SW480 (cell line): ENCODE data around the gene UCN2.
"Not testable (repeated sequence)": the region's sequence is repeated elsewhere in the genome, so short reads cannot be mapped to it uniquely, and the experiment has no call there.

ENCODE experiments used
- DNase-seq: peaks from one replicate; pipeline ENCODE4 v3.0.0-alpha.2; 2016; ENCODE audit warnings: low spot score

UCN2 gene

DNA sequence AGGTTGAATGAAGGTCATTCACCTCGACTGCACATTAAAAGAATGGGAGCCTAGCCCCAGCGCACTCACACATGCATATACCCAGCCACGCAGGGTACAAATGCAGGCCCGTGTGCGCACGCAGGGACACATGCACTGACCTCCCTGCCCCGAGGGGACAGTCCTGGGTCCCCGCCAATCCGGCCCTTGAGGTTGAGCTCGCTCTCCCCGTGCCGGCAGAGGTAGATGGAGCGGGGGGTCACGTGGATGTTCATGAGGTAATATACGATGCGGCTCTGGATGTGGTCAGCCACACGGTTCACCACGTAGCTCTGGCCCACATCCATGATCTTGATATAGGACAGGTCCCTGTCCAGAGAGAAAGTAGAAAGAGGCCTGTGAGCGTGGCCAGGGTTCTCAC is 27.5 kb downstream of the UCN2 start:
- DNase-seq: no peak

DNA sequence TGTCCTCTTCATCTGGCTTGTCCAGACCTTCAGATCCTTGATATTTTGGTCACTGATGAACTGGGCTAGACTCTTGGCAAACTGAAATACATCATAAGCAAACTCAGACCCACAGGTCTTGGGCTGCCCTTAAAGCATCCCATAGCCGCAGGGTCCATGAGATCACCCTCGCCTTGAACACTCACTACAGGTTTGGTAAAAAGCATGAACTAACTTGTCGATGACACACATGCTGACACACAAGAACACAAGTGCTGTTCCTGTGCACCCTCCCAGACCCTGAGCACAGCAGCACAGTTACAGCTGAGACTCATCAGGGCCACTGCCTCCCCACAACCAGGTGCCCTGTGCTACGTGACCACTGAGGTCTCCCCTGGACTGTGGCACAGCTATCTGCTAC is 28.0 kb downstream of the UCN2 start:
- no peak for DNase-seq

DNA sequence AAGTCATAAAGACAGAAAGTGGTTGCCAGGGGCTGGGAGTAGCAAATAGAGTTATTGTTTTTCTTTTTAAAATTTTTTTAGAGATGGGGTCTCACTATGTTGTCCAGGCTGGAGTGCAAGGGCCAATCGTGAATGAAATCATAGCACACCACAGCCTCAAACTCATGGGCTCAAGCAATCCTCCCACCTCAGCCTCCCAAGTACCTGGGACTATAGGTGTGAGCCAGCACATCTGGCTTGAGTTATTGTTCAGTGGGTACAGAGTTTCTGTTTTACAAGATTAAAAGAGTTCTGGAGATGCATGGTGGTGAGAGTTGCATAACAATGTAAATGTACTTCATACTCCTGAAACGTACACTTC is 30.6 kb downstream of the UCN2 start:
- no peak for DNase-seq

DNA sequence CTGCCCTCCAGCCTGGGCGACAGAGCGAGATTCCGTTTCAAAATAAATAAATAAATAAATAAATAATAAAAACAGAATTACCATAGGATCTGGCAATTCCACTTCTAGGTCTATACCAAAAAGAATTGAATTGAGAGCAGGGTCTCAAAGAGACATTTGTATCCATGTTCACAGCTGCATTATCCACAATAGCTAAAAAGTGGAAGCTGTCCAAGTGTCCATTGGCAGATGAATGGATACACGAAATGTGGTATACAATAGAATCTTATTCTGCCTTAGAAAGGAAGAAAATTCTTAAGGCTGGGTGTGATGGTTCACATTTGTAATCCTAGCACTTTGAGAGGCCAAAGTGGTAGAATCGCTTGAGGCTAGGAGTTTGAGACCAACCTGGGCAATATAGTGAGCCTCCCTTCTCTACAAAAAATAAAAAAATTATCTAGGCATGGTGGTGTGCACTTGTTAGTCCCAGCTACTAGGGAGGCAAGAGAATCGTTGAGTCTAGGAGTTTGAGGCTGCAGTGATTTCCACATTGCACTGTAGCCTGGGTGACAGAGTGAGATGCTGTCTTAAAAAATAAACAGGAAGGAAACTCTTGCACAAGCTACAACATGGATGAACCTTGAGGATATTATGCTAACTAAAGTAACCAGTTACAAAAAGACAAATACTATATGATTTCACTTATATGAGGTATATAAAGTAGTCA is 31.2 kb downstream of the UCN2 start:
- DNase-seq: no peak

DNA sequence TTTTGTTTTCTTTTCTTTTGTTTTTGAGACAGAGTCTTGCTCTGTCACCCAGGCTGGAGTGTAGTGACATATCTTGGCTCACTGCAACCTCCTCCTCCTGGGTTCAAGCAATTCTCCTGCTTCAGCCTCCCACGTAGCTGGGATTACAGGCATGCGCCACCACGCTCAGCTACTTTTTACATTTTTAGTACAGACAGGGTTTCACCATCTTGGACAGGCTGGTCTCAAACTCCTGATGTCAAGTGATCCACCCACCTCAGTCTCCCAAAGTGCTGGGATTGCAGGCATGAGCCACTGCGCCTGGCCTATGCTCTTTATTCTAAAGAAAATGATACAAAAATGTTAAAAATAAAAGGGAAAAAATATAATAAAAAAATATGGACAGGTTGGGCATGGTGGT is 32.9 kb downstream of the UCN2 start:
- DNase-seq: not testable (repeated sequence)

DNA sequence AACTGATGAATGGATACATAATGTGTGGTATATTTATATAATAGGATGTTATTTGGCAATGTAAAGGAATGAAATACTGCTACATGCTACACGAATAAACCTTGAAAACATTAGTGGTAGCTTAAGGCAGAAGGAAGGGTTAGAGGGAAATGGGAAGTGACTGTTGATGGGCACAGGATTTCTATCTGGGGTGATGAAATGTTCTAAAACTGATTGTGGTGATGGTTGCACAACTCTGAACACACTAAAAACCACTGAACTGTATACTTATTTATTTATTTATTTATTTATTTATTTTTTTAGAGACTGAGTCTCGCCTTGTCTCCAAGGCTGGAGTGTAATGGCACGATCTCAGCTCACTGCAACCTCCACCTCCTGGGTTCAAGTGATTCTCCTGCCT is 34.8 kb downstream of the UCN2 start:
- DNase-seq: no peak

DNA sequence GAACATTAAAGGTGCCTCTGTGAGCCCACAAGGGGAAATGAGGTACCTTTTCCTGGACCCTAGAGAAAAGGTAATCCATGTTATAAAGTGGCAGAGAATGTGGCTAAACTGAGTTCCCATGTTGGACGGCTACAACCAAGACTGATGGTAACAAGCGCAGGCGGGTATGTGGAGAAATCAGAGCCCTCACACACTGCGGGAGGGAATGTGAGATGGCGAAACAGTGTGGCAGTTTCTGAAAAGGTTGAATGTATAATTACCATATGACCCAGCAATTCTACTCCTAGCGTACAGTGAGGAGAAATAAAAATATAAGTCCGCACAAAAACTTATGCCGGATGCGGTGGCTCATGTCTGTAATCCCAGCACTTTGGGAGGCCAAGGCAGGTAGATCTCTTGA is 35.5 kb downstream of the UCN2 start:
- DNase-seq: no peak

DNA sequence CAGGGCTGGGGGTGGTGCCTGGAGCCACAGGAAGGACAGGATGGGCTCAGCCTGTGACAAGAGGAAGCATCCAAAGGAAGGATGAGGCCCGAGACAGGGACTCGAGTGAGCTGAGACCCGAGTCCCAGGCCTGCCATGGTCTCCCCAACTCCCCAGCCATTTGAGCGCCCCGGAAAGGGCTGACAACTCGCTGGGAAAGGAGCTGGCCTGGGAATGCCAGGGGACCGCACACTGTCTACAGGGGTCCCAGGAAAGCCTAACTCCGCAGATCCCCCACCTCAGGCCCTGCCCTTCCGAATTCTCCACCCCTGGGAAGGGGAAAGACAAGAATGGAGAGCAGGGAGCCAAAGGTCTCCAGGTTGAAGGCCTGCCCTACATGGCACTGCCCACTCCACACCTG is 38.6 kb downstream of the UCN2 start:
- no peak for DNase-seq

DNA sequence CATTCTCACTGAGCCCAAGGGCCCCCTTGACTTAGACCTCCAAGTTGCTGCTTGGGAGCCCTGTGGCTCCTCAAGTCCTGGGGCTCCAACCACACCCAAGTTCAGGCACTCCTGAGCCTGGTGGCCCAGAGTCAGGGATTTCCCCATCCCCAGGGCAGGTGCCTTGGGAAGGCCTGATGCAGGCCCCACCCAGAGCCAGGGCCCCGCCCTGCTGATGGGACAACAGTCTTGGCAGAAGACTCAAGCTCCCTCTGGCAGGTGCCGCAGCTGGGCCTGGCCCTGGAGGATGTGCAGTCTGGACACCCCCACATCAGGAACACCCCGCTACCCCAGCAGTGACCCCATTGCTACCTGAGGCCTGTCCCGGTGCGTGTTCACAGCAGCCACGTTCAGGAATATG is 41.9 kb downstream of the UCN2 start:
- no peak for DNase-seq

DNA sequence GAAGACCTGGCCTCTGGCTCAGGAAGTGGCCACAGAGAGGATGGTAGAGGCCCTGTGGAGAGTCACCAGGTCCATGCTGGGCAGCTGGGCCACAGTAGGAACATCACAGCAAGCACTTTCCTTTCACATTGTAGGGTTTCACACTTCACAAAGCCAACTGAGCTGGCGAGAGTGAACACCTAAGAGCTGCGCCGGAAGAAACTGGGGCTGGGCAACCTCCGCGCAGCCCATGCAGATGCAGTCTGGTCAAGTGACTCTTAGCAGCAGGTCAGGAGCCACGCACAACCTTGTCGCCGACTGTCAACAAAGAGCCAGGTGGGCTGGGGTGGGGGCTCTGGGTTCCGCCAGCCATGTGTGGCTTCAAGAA is 44.3 kb downstream of the UCN2 start:
- no peak for DNase-seq

DNA sequence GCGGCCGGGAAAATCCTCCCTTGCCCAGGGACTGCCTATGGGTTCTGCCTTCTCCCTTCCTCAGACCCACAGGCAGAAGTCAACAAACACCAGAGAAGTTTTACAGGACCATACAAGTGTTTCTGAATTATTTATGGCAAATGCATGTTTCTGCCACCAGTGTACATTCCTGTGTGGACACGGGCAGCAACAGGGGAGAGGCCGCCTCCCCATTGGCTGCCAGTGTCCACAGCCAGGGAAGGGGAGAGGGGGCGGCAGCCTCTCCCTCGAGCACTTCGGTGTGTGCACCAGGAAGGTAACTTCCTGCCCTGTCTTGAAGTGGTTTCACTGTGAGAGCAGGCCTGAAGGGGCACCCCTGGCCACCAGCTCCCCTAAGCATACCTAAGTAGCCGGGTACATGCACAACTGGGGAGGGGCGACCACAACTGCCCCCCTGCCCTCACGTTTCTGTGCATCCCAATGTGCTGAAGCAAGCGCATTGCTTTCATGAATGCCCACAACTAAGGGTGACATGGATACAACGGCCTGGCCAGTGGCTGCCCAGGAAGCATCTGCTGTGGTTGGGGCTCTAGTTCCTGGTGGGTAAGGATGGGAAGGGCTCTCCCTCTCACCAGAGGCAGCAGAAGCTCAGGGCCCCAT is 44.8 kb downstream of the UCN2 start:
- no peak for DNase-seq

DNA sequence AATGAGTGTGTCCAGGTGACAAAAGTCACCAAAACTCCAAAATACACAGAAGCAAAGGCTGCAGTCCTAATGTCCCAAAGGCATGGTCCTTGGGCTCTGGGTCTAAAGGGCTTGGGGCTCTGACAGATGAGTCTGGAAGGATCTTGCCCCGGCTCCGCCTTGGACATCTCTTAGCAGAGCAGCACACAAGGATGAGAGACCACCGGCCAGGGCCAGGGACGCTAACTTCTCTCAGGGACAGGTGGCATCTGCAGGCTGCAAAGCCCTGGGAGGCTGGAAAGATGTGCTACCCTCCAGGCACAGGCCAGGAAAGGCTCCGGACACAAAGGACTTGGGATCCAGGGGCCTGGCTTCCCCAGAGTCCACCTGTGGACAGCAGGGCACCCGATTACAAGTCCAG is 45.5 kb downstream of the UCN2 start:
- DNase-seq: no peak

DNA sequence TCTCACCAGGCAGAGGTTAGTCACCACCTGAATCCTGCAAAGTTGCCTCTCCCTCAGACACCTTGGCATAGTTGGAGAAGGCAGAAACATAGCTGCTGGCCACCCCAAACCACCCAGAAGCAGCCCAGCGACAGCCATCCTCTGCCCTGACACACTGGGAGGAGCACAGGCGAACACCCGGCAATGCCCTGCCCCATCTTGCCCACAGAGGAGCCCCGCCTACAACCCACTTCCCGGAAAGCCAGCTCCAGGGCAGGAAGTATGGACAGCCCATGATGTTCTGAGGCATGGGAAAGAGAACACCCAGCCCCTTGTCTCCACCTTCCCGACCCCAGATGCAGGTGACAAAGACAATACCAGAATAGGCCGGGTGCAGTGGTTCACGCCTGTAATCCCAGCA is 47.0 kb downstream of the UCN2 start:
- DNase-seq: no peak

DNA sequence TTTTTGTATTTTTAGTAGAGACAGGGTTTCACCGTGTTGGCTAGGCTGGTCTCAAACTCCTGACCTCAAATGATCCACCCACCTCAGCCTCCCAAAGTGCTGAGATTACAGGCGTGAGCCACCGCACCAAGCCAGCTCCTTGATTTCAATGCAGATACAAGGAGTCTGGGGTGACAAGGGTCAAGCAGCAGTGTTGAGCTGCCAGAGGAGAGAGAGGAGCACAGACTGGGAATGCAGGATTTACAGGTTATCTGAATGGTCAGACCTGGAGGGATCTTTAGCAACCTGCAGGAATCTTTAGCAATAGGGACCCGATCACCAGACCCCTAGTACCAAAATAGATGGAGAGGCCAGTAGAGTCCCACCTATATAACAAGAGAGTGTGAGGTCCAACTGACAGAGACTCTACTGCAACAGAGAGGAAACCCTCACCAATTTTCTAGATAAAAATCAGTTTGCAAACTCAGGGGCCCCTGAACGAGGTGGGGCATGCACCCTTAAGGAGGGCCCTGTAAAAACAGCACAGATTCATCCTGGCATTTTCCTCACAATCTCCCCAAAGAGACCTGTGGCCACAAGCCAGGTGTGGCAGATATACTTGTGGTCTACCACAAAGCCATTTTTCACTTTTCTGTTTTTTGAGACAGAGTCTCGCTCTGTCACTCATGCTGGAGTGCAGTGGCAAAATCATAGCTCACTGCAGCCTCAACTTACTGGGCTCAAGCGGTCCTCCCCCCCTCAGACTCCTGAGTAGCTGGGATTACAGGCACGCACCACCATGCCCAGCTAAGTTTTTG is 49.0 kb downstream of the UCN2 start:
- no peak for DNase-seq
